NCI-H345 (cell line): ENCODE results near the gene CLCNKA.
A peak's percentile ranks its signal among the peaks of the same experiment; 100 is the strongest.
"Not testable (repeated sequence)": the region's sequence is repeated elsewhere in the genome, so short reads cannot be mapped to it uniquely, and the experiment has no call there.

Experiments used
- DNase-seq: peaks from one replicate; lab custom pipeline; 2025; lab: John Stamatoyannopoulos, UW

Gene CLCNKA

GRCh38 chr1:16021681-16022080 lies at the start of gene CLCNKA:
CLCNKA (plus strand) TSS chr1:16022036; CDS start chr1:16022620, 584 bp downstream.
- no peak for DNase-seq

DNA sequence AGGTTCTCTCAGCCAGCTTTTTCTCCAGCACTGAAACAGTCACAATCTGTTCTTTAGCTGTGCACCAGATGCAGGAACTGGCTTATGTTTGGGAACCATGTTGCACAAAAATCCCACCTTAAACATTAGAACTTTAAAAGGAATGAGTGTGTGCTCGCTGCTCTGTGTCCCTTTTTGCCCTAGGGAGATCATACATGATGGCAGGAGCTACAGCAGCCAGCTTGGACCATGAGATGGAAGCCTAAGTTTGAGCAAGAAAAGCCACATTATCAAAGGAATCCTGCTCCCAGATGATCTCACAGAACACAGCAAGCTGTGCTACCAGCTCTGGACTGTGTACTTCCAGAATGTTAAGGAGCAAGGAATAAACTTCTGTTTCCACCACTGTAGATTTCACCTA lies 49.4 kb upstream of the CLCNKA start:
- DNase-seq, result no peak

GRCh38 chr1:15973772-15974171 lies 48.1 kb upstream of the CLCNKA start:
- DNase-seq, result no peak

- no peak for DNase-seq
These were observed 47.0 kb upstream of the CLCNKA start for GRCh38 chr1:15974855-15975254.

- peak; percentile 48 for DNase-seq
These were observed 46.5 kb upstream of the CLCNKA start for GRCh38 chr1:15975358-15975804.

DNA sequence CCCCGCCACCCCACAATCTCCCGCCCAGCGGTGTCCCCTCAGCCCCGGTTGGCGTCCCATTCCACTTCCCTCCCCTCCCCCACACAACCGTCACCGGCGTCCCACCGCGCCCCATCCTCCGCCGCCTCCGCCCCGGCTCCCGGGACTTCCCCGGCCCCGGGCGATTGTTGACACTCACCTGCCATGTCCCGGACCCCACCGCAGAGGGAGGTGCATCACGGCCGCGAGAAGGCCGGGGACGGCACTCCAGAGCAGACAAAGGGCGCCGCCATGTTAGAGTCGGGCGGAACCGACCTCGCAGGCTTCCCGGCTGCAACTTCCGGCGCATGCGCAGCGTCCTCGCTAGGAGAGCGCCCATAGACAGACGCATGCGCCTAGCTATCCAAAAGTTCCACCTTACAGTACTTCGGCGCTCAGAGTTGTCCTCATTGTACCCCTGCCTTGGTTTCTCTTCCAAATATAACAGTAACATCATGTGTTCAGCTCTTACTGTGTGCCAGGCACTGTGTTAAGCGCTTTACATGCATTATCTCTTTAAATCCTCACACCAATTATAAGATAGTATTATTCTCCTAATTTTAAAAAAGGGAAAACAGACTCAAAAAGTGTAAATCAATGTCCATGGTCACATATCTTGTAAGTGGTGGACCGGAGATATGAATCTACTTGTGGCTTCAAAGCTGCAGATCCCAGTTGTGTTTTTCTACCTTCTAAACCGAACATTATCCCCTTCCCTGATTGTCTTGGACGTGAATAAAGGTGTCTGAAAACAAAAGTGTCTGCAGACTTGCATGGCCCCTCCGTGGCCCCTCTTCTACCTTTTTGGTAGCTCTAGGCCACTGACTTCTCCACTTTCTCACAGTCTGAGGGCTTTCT lies 45.8 kb upstream of the CLCNKA start, which contains the start of gene ZBTB17:
Gene ZBTB17, minus strand, starts transcription at position 297 of the 876 bp plus-strand sequence. CDS start 27,606 bp downstream, outside the sequence.
- DNase-seq, result peak; percentile 96

GRCh38 chr1:15977947-15978346 lies 43.9 kb upstream of the CLCNKA start:
- not testable (repeated sequence) for DNase-seq

DNA sequence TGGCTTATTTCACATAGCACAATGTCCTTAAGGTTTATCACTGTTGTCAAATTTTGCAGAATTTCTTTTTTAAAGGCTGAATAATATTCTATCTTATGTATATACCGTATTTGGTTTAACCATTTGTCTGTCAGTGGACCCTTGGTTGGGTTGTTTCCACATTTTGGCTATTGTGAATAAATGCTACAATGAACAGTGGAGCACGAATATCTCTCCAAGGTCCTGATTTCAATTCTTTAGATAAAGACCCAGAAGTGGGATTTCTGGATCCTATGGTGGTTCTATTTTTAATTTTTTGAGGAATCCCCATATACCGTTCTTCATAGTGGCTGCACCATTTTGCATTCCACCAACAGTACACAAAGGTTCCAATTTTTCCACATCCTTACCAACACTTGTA lies 40.2 kb upstream of the CLCNKA start:
- DNase-seq, result no peak

DNA sequence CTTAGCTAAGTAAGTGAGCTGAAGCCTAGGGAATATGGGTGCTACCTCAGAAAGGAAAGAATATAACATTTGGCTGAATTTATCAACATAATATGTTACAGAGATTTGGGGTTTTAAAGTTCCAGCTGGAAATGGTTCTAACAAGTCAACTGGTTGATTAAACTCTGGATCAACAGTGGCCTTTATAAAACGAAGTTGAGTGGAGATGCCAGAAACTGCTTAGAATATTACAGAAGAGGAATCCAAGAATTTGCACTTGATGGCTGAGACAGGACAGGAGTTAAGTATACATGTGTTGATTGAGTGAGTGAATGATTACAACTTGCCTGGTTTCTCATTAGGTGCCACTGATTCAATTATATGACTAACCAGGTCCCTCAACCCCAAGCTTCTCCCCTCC lies 38.6 kb upstream of the CLCNKA start:
- DNase-seq, result no peak

DNA sequence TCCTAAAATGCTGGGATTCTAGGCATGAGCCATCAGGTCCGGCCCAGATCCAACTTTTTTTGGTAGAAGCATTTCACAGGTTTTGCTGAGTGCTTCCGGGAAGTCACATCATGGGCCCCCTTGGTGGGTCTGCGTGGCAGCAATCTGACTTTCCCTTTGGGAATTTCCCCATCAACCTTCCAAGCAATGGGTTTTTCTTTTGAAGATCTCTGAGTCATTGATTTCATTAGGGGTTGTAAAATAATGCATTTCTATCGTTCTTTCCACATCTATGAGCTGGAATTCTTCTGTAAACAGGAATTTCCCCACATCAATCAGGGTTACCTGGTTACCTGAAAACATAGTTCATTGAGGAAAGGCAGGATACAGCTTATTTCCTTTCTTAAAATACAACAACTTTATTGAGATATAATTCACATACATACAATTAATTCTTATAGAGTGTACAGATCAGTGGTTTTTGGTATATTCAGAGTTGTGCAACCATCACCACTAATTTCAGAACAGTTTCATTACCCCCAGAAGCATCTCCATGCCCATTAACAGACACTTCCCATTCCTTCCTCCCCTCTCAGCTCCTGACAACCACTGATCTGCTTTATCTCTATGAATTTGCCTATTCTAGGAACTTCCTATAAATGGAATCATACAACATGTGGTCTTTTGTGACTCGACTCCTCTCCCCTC lies 36.1 kb upstream of the CLCNKA start:
- DNase-seq, result no peak

DNA sequence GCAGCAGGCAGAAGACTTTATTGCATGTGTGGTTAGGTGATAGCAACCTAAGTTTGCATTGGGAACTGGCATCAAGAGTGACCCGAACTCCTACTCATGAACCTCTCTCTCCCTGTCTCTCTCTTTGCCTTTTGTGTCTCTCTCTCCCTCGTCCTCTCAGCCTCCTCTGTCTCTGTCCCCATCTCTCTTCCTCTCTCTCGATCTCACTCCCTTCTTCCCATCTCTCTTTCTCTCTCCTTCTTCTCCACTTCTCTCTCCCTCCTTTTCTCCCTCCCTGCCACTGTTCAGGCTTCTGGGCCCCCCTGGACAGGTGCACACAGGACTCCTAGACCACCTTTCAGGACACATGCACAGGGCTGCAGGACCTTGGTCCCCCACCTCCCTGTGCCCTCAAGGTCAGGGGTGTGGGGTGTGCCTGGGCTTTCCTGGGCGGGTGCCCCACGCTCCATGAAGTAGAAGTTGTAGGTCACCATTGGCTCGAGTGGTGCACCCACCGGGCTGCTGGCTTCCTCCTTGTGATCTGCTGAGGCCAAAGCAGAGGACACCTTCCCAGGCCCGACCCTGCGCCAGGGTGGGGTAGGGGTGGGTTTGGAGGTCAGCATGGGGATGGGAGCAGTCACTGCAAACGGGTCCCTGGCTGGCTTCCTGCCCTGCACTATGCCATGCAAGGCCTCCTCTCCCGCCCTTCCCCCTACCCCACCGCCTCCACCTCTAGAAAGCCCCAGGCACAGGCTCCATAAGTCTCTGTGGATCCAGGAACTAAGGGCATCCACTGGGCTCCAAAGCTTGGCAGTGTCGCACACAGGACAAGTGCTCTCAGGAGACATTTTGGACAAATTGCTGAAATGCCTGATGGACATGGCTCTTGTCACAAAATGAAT lies 32.7 kb upstream of the CLCNKA start:
- no peak for DNase-seq

DNA sequence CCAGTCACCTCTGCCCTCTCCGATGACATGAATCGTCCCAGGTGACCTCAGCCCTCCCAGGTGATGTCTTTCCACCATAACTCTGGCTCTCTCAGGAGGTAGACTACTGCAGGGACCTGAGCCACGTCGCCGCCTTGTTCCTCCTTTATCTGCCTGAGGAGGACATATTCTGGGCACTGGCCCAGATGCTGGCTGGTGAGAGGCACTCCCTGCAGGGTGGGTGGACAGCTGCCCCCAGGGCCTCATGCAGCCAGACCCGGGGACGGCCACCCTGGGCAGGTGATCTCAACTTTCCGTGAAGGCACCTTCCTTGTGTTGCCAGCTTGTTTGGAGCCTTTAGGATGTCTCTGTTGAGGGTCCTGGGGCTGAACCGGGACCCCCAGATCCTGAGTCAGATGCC lies 32.1 kb upstream of the CLCNKA start:
- no peak for DNase-seq

DNA sequence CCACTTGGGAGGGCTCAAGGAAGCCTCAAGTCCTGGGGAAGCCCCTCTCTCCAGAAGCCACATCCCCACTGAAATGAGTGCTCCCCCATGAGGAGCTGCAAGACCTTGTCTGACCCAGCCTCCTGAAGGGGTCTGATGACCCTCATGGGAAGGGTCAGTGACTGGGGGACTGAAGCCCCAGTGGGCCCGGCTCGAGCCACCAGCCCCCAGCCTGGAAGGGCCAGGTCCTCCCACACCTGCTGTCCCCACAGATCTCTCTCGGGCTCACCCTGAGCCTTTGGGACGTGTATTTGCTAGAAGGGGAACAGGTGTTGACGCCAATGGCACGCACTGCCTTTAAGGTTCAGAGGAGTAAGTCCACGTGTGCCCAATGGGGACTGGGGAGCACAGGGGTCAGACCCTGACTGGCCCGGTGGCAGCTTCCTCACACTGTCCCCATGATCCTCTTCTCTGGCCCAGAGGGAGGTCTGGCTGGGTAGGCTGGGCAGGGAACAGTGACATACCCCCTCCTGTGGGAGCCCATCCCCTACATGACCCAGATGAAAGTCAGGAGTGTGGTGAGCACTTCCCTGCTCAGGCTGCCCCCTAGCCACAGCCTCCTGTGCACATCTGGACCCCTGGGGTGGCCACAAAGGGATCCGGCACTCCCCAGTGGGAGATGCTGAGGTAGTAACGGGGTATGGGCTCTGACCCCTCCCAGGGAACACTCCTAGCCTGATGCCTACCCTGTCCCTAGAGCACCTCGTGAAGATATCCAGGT lies 30.2 kb upstream of the CLCNKA start:
- DNase-seq, result no peak

DNA sequence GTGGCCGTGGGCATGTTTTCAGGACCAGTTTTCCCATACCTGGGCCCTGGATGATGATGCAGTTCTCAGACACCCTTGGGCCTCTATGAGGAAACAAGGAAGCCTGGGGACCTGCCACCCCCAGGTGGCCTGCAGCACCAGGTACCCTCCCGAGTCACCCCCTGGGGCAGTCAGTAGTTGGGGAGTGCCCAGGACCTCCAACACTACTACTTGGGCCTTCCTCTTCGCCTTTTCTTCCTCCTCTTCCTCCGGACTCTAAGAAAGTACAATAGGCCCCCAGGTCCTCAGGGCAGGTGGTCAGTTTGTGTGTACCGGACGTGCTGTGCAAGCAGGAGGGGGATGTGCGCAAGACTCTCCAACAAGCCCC lies 29.7 kb upstream of the CLCNKA start:
- DNase-seq, result no peak

- DNase-seq, result no peak
These were observed 29.0 kb upstream of the CLCNKA start for GRCh38 chr1:15992582-15993500.

DNA sequence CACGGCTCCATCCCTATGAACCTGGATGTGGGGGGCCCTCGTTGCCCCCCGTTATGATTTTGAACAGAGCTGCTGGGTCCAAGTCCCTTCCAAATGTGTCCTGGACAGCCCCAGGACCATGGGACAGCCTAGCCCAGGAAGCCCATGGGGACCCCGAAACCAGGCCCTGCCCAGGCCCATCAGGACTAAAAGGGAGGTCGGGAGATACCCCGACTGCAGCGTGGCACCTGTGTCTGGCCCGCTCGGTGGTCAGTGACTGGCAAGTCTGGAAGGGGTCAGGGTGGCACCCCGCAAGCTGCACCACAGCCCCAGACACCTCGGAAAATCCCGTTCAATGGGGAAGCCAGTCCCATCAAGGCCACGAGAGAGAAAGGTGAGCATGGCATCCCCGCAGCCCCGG lies 28.2 kb upstream of the CLCNKA start:
- no peak for DNase-seq

- DNase-seq, result no peak
These were observed 27.8 kb upstream of the CLCNKA start for GRCh38 chr1:15994081-15994480.

DNA sequence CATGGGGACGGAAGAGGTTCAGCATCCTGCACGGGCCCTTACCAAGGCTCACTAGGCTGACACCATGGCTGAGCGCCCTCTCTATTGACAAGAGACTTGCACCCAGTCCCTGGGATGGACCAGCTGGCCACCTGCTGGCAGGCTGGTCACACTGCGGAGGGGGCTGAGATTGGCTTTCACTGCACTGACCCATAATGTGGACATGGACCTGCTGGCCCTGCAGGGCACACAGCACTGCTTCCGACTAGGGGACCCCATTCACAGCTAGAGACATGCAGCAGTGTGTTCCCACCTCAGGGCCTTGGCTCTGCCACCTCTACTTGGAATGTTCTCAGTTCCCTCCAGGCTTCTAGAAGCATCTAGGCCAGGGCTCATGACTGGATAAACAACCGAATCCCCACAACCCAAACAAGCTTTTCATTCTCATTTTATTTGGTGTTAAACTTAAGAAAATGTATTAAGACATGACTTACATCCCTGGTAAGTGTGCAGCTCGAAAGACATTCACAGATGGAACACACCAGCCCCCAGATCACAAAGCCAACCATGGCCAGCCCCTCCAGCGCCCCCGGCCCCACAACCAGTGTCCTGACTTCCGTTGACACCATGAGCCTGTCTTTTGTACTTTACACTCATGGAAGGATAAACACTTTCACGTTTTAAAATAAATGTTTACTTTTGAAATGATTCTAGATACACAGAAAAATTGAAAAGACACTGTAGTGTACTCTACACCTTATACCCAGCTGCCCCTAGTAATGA lies 27.1 kb upstream of the CLCNKA start:
- DNase-seq, result no peak

DNA sequence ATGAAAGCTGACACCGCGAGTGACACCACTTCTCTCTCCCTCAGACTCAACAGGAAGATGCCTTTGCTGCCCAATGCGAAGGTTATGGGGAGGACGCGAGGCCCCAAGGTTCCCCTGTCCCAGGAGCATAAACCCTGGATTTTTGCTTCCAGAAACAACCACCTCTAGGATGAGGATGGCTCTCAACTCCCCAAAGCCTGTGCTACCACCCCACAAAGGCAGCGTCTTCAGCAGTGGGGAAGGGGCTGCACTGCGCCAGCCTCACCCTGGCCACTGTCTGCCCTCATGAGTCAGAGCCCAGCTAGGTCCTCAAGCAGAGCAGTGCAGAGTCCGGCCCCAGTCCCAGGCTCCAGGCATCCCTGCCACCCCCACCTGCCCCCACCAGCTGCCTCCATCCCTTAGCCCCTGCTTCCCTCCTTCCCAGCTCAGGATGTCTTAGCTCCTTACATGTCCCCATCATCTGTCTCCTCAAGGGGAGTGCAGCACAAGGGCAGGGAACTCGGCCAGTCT lies 24.7 kb upstream of the CLCNKA start:
- DNase-seq, result no peak
